Activated CD8-positive, alpha-beta memory T cell treated with anti-CD3 and anti-CD28 coated beads for 1 hour (primary cell): Measurements from ENCODE around the gene TP63.

Source experiments
- DNase-seq, 2 donors: peaks; one replicate each; pipeline ENCODE4 v3.0.0-alpha.2; 2020; ENCODE audit warnings: low read depth in 1 of 2; ENCODE audit errors: extremely low read depth in 1 of 2

The TP63 gene

GRCh38 chr3:189680723-189681122 lies 49.5 kb downstream of the TP63 start:
- DNase-seq: no peak

GRCh38 chr3:189683546-189684255 lies 52.5 kb downstream of the TP63 start:
- DNase-seq: no peak

GRCh38 chr3:189684317-189684716 lies 53.1 kb downstream of the TP63 start:
- no peak for DNase-seq

GRCh38 chr3:189685291-189685690 lies 54.1 kb downstream of the TP63 start:
- no peak for DNase-seq

GRCh38 chr3:189685860-189686259 lies 54.7 kb downstream of the TP63 start:
- no peak for DNase-seq

- DNase-seq: no peak
These were observed 56.3 kb downstream of the TP63 start for GRCh38 chr3:189687475-189687874.

- DNase-seq: no peak
These were observed 57.1 kb downstream of the TP63 start for GRCh38 chr3:189688262-189688661.

DNA sequence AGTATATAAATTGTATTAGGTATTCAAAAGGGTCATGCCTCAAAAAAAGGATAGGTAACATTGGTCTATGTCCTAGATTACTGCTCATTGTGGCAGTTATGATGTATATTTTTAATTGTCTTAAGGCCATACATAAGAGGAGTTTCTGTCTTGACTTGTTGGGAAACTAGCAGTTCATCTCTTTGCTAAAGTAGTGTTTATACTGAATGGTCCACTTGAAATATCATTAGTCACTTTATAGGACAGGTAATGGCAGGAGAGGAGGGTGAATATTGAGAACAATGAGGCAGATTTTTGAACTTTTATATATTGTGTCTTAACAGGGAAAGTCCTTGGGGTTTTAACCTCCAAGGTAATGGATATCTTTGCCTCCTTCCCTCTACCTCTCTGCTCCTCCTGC lies 58.4 kb downstream of the TP63 start:
- DNase-seq: no peak

DNA sequence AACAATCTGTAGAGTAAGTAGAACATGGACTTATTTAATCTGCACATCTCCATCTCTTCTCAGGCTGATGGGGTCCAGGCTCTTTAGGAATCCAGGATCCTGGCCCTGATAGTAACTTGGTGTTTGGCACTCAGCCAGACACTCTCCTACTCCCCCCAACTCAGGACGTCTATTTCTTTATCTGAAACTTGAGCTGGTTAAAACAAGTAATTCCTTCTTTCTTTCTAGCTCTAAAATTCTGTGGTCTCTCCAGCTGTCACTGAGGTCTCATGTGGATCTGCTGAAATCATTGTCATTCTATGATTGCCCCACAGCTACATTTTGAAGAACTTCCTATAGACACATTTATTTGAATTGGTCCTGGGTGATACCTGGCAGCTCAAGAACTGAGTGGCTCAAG lies 59.0 kb downstream of the TP63 start:
- no peak for DNase-seq

GRCh38 chr3:189690672-189691071 lies 59.5 kb downstream of the TP63 start:
- DNase-seq: no peak

GRCh38 chr3:189695400-189695799 lies 64.2 kb downstream of the TP63 start:
- no peak for DNase-seq

DNA sequence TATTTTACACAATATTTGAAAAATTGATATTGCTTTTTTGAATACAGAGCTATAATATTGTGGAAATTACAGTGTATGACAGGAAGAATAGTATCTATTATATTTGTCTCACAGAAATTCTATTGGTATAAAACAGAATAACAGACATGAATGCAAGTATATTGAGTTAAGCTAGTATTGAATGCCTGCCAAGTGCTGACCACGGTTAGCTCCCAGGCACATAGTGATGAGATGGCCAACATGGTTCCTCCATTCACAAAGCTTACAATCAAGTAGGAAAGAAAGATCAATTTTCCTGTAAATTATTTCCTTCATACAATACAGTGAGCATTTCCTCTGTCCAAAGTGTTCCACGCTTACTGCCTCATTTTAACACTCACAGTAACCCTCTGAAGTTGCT lies 67.6 kb downstream of the TP63 start:
- DNase-seq: no peak

DNA sequence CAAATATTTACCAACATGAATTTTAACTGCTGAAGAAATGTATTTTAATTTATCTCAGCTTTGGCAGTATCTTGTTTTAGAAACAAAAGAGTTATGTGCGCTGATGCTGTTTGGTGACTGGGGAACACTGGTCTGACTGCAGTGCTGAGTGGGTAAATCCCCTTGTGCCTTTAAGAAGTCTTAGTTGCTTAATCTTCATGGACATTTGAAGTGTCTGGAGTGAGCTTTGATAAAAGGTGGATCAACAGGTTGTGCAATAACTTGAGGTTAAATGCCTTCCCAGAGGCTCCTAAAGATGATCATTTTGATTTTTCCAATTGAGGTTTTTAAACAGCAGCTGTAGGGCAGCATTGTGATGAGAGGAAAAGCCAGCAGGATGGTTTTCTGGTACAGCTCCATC lies 68.7 kb downstream of the TP63 start:
- no peak for DNase-seq

GRCh38 chr3:189702066-189702646 lies 71.0 kb downstream of the TP63 start:
- no peak for DNase-seq

DNA sequence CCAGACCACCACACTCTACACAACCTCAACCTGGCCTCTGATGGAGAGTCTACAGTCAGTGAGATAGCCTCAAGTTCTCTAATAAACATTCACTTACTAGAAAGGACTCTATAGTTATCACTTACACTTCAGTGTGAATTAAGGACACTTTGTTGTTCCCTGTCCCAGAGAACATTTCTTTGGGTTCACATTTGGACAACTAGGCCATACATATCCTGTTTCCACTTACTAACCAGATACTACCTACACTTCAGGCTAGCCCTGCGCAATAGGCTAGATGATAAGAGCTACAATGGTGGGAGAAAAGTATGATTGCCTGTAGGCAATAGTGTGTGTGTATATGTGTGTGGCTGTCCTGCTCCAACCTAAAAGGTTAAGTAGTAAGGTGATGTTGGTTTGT lies 72.7 kb downstream of the TP63 start:
- no peak for DNase-seq

GRCh38 chr3:189708375-189708774 lies 77.2 kb downstream of the TP63 start:
- no peak for DNase-seq

DNA sequence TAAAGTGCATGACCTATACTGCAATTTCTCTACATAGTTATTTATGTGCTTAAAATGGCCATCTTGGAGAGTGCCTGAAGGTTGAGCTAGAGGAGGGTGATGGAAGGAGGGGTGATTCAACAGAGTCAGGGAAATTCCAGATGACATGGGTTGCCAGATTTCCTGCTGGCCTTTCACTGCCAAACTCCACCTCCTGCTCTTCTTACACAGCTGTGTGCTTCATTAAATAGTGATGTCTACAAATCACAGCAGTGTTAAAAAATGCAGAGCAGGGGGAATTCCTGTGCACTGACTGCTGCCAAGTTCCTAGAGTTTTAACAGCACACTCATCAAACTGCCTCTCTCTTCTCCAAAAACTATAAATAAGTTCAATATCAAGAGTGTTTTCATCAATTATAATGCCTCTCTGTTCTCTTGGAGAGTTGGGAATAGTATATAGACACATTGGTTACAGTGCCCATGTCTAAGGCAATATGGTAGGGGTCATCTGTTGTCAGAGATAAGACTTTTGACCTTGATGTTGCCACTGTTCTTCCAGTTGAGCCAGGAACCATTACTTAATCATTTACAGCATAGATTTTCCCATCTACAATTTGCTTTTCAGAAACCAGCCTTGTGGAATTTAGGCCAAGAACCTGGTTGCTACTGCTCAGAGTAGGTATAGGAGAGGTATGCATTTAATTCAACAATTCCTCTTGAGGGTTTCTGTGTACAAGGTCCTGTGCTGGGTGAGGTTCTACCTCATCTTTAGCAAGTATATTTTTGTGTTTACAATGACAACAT lies 79.6 kb downstream of the TP63 start:
- no peak for DNase-seq

- no peak for DNase-seq
These were observed 81.8 kb downstream of the TP63 start for GRCh38 chr3:189712906-189713483.

- DNase-seq: no peak
These were observed 84.1 kb downstream of the TP63 start for GRCh38 chr3:189714991-189715961.

- no peak for DNase-seq
These were observed 87.0 kb downstream of the TP63 start for GRCh38 chr3:189718215-189718614.
